ENCODE data around the gene CKMT2. TPM values are rescaled to one million over a fixed set of nuclear protein-coding genes. Genes with fewer than 3 reads are reported as not detected.

The CKMT2 gene
- total and polyA plus RNA-seq, 2 of the 8 experiments (the other 6 are each of a cell fraction or from before 2014, with no cell fraction given) = 2.4 to 5.0 TPM

DNA sequence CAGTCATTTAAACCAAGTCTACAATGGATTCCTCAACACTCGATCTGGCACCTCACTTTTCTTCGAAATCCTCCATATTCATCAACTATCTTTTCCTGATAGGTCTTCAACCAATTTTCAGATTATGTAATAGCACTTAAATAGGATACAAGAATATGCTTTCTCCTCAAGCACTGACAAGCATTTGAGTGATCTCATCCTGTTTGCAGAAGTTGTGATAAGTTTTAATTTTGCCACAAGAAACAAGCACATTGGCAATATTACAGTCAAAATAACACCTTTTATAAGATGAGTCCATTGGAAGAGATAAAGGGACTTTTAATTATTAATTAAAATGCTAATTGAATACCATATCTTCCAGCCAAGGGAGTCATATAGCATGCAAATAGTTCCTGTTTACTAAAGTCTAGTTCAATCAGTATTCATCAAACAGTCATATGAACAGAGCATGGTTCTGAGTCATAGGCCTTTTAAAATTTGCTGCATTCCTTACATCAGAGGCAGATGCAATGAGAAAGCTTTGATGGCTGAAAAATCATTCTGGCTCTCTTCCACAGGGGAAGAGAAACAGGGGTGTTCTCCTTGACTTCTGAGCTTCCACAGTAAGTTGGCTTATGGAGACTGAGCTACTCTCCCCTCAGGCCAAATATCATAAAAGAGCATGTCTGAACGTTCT is 35.5 kb downstream of the CKMT2 start:
- no peak overlapping the region for H4K5ac ChIP-seq (ENCODE audit: insufficient read length, low read depth, low read length)
- POLR2A ChIA-PET (ENCODE audit: partially characterized antibody) = interaction anchor here (0.6 to 2.2 kb wide), 4 partner anchors 13 to 1009 kb away, joined by 3 to 7 read pairs (median 4); partner anchors contain the start of gene CKMT2
- H3K4me2 ChIP-seq (ENCODE audit: insufficient read depth in 1 of 2, low read depth in 2 of 2, low read length in 2 of 2) = no peak overlapping the region
- TF ChIP-seq CEBPB (IDR thresholded peaks at IDR 0.05; ENCODE audit: low read depth, low read length) (no peak), CBX8 (IDR thresholded peaks at IDR 0.05; ENCODE audit: borderline replicate concordance, low read depth, low read length) (no peak), SP1 (IDR thresholded peaks at IDR 0.05; ENCODE audit: low read depth, low read length) (no peak), KDM1A (IDR thresholded peaks at IDR 0.05; ENCODE audit: borderline replicate concordance, low read length) (no peak), HDAC2 (IDR thresholded peaks at IDR 0.05; ENCODE audit: borderline replicate concordance in 1 of 2, low read depth in 2 of 2, low read length in 2 of 2) (no peak), KDM5A (IDR thresholded peaks at IDR 0.05; ENCODE audit: low read length) (no peak), TEAD4 (IDR thresholded peaks at IDR 0.05; ENCODE audit: low read depth, low read length) (no peak), JUND (IDR thresholded peaks at IDR 0.05; ENCODE audit: low read length) (no peak)
- TF ChIP-seq, protein P1, sequence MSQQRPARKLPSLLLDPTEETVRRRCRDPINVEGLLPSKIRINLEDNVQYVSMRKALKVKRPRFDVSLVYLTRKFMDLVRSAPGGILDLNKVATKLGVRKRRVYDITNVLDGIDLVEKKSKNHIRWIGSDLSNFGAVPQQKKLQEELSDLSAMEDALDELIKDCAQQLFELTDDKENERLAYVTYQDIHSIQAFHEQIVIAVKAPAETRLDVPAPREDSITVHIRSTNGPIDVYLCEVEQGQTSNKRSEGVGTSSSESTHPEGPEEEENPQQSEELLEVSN (IDR thresholded peaks at IDR 0.05) = no peak

More for the DNA sequence above, 35.5 kb downstream of the CKMT2 start:
- Histone ChIP-seq H3K36me3 (ENCODE audit: control insufficient read depth in 2 of 4, insufficient read depth in 4 of 4, low read length in 3 of 4) (no peaks in the 10 kb centered on the region), H3K18ac (ENCODE audit: extremely low read depth, low read length) (no peak overlapping the region), H3K4me1 (replicated peaks in 1 of 4; ENCODE audit: control insufficient read depth in 3 of 4, insufficient read depth in 4 of 4, low read length in 3 of 4) (peaks cover 0 to 11% (median 3%) of the 10 kb centered on the region in 4 experiments; a peak in 3 of 7 replicates), H3K27ac (ENCODE audit: low read depth, low read length) (no peak overlapping the region), H3K9me3 (ENCODE audit: insufficient read depth in 2 of 2, low read depth in 1 of 2, low read length in 1 of 2) (no peaks in the 10 kb centered on the region), H4K20me1 (replicated peaks in 1 of 2; ENCODE audit: control insufficient read depth in 1 of 2, insufficient read depth in 2 of 2, low read length in 2 of 2) (peaks cover 0 to 4% of the 10 kb centered on the region in 2 experiments), H2BK5ac (ENCODE audit: low read depth, low read length) (no peak overlapping the region), H3K14ac (ENCODE audit: insufficient read length) (no peak overlapping the region), H4K91ac (replicated peaks; ENCODE audit: insufficient read length, low read length) (no peak overlapping the region), H4K8ac (ENCODE audit: extremely low read depth, insufficient read depth, low read length) (no peak overlapping the region), H3K27me3 (replicated peaks in 1 of 4; ENCODE audit: control insufficient read depth in 3 of 4, extremely low read depth in 1 of 4, insufficient read depth in 3 of 4, low read length in 3 of 4) (no peaks in the 10 kb centered on the region), H3K4ac (replicated peaks; ENCODE audit: insufficient read length, low read depth, low read length) (no peak overlapping the region), H2BK20ac (ENCODE audit: low read length) (no peak overlapping the region), H2AFZ (ENCODE audit: low read length) (no peak overlapping the region), H3K9ac (replicated peaks in 1 of 4; ENCODE audit: extremely low read depth in 1 of 4, low read depth in 3 of 4, low read length in 3 of 4) (no peak overlapping the region), H3K23me2 (ENCODE audit: low read depth, low read length) (no peaks in the 10 kb centered on the region), H3K4me3 (ENCODE audit: extremely low read depth in 1 of 4, insufficient read depth in 2 of 4, low read depth in 3 of 4, low read length in 4 of 4) (no peak overlapping the region), H3K23ac (ENCODE audit: insufficient read length) (no peak overlapping the region), H2AK5ac (ENCODE audit: low read depth, low read length) (no peak overlapping the region), H2BK15ac (ENCODE audit: low read length) (no peak overlapping the region), H3K79me1 (ENCODE audit: low read depth, low read length) (0 out of 2 replicates have a peak, but pooled peaks cover 3% of the 10 kb centered on the region), H2BK12ac (ENCODE audit: low read depth, low read length) (no peak overlapping the region), H3K79me2 (ENCODE audit: control insufficient read depth in 1 of 2, insufficient read depth in 2 of 2, low read length in 2 of 2) (peaks cover 0 to 56% of the 10 kb centered on the region in 2 experiments; a peak in 2 of 4 replicates), H3K56ac (replicated peaks; ENCODE audit: insufficient read length, low read depth, low read length) (no peak overlapping the region), H2BK120ac (replicated peaks; ENCODE audit: low read depth, low read length) (no peak overlapping the region)
- FAIRE-seq (no peak), DNase-seq (ENCODE audit: low read depth in 1 of 2, low spot score in 2 of 2) (no peak)
- 62% methylated on average over 3 of the region's 3 CpGs; no CpG with 5 or more reads in 1 of the 2 experiments for whole genome bisulfite sequencing, 2 experiments (ENCODE audit: extremely low coverage in 1 of 2, insufficient coverage in 1 of 2, insufficient read length in 1 of 2, insufficient replicate concordance in 2 of 2, low coverage in 1 of 2, low lambda C conversion rate in 2 of 2, missing lambda C conversion rate in 1 of 2)
- CTCF ChIA-PET (ENCODE audit: partially characterized antibody) = interaction anchor here (0.6 to 1.5 kb wide), 7 partner anchors 18 to 957 kb away, joined by 3 to 7 read pairs (median 4); no protein-coding TSS in a partner anchor

Data from H1 (cell line).